Upper lobe of left lung (tissue), 4 donors: Measurements from ENCODE around the gene SLC50A1.

Experiments
- CTCF ChIP-seq, 6 experiments: fragments of 450-650 bp in 4 of 6; fragments of 200-600 bp in 2 of 6; sonication (generic) in 2 of 6; IDR thresholded peaks; one replicate each; pipeline ENCODE4 v1.5.1; 2016 to 2019; ENCODE audit warnings: antibody characterized with exemption in 6 of 6
- EP300 ChIP-seq, 4 donors: sonication (generic); formaldehyde crosslinking; IDR thresholded peaks; one replicate each; pipeline ENCODE4 v1.5.1; 2017; ENCODE audit warnings: antibody characterized with exemption in 4 of 4, control low read depth in 2 of 4
- POLR2A ChIP-seq, 4 donors: fragments of 450-650 bp; IDR thresholded peaks; one replicate each; pipeline ENCODE4 v1.5.1; 2016 to 2017; ENCODE audit warnings: antibody characterized with exemption in 4 of 4, mild to moderate bottlenecking in 2 of 4

GRCh38 chr1:155136748-155137147 is 1.1 kb downstream of the SLC50A1 start:
- TF ChIP-seq CTCF (IDR thresholded peaks at IDR 0.05) (no peak), POLR2A (IDR thresholded peaks at IDR 0.05) (no peak), EP300 (IDR thresholded peaks at IDR 0.05) (no peak)
